HG02840 (cell line): Measurements from ENCODE around the gene CLDN4.
"Not testable (repeated sequence)": the region's sequence is repeated elsewhere in the genome, so short reads cannot be mapped to it uniquely, and the experiment has no call there.

Source experiments
- ATAC-seq: cut with Tn5 transposase; IDR thresholded peaks from one replicate; pipeline ENCODE4 v1.9.1; 2021; ENCODE audit warnings: mild to moderate bottlenecking, moderate library complexity, moderate number of reproducible peaks; ENCODE audit not compliant: unreplicated experiment, low FRiP score

CLDN4 gene

DNA sequence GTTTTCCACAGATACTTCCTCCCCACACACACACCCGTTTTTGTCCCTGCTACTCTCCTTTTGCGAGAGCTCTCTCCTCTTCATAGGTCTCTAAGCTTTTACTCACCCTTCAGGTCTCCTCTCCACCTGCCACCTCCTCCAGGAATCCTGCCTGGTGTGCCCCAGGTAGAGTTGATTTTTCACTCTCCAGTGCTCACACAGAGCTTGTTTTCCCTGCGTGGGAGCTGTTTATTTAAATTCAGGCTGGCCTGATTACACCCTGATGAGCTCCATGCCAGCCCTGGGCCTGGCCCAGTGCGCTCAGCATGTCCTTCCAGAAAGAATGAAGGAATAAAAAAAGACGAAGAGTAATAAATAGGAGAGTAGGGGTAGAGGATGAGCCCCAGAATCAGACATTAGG, 7.5 kb upstream of the CLDN4 start:
- no peak for ATAC-seq

DNA sequence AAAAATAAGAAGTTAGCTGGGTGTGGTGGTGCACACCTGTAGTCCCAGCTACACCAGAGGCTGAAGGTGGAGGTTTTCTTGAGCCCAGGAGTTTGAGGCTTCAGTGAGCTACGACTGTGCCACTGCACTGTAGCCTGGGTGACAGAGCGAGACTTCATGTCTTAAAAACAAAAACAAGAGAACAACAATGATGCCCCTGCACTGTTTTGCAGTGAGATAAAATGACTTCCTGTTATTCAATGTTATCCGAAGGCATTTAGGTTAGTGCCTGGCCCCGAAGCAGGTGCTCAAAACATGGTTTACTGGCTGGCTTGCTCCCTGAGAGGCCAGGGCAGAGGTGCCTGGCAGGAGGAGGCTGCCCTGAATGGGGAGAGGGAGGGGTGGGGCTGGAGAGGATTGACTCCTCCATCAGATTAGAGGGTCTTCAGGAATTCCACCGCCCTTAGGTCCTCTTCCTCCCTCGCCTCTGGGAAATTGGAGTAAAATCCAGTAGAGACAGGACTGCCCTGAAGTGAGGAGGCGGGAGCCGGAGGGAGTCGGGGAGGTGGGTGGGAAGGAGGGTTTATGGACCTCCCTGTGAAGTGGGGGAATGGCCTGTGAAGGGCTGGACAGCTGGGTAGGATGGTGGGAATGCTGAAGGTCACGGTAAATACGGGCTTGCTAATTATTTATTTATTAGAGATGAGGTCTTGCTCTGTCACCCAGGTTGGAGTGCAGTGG, 6.8 kb upstream of the CLDN4 start:
- ATAC-seq, result no peak

- no peak for ATAC-seq
Measured at GRCh38 chr7:73824986-73825385, 5.8 kb upstream of the CLDN4 start.

GRCh38 chr7:73827567-73828106, 3.2 kb upstream of the CLDN4 start:
- ATAC-seq, result no peak

GRCh38 chr7:73828107-73828803, 2.5 kb upstream of the CLDN4 start:
- ATAC-seq, result no peak

DNA sequence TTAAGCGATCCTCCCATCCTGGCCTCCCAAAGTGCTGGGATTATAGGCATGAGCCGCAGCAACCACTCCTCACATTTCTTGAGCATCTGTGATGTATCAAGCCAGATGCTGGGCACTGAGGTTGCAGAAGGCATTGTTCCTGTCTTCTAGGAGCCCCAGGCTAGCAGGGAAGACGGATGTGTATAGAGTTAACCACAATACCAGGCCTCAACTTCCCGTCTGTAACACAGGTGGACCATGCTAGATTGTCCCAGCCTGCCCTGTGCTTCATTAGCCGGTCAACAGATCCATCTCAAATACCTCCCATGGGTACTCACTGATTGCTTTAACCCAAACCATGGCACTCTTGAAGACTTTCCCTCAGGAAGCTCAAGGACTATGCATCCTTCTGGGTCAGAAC, 1.8 kb upstream of the CLDN4 start:
- no peak for ATAC-seq

- ATAC-seq, result no peak
Measured at GRCh38 chr7:73829505-73829904, 1.3 kb upstream of the CLDN4 start.

- ATAC-seq, result no peak
Measured at GRCh38 chr7:73829921-73830680, 695 bp upstream of the CLDN4 start.

DNA sequence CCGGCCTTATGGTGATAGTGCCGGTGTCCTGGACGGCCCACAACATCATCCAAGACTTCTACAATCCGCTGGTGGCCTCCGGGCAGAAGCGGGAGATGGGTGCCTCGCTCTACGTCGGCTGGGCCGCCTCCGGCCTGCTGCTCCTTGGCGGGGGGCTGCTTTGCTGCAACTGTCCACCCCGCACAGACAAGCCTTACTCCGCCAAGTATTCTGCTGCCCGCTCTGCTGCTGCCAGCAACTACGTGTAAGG, 713 bp downstream of the CLDN4 start:
- ATAC-seq, result no peak

DNA sequence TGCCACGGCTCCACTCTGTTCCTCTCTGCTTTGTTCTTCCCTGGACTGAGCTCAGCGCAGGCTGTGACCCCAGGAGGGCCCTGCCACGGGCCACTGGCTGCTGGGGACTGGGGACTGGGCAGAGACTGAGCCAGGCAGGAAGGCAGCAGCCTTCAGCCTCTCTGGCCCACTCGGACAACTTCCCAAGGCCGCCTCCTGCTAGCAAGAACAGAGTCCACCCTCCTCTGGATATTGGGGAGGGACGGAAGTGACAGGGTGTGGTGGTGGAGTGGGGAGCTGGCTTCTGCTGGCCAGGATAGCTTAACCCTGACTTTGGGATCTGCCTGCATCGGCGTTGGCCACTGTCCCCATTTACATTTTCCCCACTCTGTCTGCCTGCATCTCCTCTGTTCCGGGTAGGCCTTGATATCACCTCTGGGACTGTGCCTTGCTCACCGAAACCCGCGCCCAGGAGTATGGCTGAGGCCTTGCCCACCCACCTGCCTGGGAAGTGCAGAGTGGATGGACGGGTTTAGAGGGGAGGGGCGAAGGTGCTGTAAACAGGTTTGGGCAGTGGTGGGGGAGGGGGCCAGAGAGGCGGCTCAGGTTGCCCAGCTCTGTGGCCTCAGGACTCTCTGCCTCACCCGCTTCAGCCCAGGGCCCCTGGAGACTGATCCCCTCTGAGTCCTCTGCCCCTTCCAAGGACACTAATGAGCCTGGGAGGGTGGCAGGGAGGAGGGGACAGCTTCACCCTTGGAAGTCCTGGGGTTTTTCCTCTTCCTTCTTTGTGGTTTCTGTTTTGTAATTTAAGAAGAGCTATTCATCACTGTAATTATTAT, 1.2 kb downstream of the CLDN4 start:
- no peak for ATAC-seq

- no peak for ATAC-seq
Measured at GRCh38 chr7:73832806-73833205, 2.0 kb downstream of the CLDN4 start.

DNA sequence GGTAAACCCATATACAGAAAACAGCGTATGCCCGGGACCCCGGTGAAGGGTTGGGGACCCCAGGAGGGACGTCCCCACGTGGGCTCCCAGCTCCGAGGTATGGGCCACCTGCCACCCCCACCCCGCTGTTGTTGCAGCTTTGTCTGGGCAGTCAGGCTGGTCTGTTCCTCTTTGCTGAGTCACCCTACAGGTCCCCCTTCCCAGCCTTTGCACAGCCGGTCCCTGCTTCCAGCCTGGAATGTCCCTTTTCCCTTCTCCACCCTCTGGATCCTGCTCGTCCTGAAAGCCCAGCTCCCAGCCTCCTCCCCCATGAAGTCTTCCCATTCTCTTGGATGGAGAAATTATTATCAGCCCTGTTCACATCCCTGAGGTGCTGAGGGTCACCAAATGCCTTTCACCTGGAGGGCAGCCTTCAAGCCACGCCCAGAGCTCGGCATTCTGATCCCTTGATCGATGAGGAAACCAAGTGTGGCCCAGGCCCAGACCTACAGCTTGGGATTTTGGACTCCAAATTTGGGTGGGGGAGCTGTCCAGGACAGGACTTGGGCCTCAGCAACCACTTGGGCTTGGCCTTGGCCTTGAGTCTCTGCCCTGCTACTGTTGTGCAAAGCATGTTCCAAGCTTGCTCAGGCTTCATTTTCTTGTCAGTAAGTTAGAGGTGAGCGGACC, 2.6 kb downstream of the CLDN4 start:
- ATAC-seq, result no peak

GRCh38 chr7:73834626-73835191, 3.9 kb downstream of the CLDN4 start:
- ATAC-seq, result no peak

DNA sequence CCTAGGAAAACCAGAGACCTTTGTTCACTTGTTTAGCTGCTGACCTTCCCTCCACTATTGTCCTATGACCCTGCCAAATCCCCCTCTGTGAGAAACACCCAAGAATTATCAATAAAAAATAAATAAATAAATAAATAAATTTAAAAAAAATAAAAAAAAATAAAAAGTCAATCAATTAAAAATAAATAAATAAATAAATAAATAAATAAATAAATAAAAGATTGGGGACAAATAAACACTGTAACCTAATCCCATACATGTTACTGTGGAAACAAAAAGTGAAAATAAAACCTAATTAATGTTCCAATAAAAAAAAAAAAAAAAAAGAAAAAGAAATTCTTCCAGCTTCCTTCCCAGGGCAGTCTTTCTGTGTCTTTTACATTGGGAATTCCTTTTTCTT, 6.4 kb downstream of the CLDN4 start:
- not testable (repeated sequence) for ATAC-seq

DNA sequence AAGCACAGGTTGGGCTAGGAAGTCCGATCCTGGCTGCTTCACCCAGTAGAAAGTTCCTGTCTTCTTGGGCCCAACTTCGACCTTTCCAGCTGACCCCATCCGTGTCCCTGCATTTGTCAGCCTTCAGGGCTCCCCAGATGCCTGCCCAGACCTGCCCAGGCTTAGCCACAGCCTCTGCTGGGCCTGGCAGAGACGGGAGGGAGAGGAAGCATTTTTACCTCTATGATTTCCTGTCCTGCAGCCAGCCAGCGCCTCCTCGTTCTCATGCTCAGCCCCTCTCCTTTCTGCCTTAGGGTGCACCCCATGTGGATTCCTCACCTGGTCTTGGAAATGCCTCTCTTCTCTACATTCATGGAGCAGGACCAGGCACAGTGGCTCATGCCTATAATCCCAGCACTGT, 7.8 kb downstream of the CLDN4 start:
- no peak for ATAC-seq

DNA sequence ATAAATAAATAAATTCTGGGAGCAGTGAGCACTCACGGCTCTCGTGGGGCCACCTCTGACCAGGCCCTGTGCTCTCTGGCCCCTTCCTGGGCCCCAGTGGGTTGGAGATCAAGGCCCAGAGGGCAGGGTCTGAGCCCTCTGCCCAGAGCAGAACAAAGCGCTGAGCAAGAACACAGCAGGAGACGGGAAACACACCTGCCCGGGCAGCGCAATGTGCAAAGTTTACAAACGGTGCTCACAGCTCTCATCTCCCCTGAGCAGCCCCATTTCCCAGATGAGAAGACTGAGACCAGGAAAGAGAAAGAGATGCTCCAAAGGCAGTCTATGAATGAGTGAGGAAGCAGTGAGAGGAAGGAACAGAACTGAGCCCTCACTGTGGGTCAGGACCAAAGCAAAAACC, 8.5 kb downstream of the CLDN4 start:
- no peak for ATAC-seq

GRCh38 chr7:73839743-73840714, 9.2 kb downstream of the CLDN4 start:
- no peak for ATAC-seq

- no peak for ATAC-seq
Measured at GRCh38 chr7:73840715-73841379, 10.1 kb downstream of the CLDN4 start.
